SK-MEL-5 (cell line): ENCODE results near the gene PASK. TPM values are rescaled to one million over a fixed set of nuclear protein-coding genes. Genes with fewer than 3 reads are reported as not detected.
"Not testable (repeated sequence)": the region's sequence is repeated elsewhere in the genome, so short reads cannot be mapped to it uniquely, and the experiment has no call there.

ENCODE experiments used
- DNase-seq: peaks from one replicate; pipeline ENCODE4 v3.0.0-alpha.2; 2016; ENCODE audit warnings: low read depth, low spot score
- in situ Hi-C: cut with HindIII; loops from 2 replicates; pipeline ENCODE4 v1.10.0; 2016; ENCODE audit warnings: low sequenced_read_pairs, high pct_unique_total_duplicates, low pct_unique_long_range_greater_than_20kb
- polyA plus RNA-seq, 2 experiments: library from polyadenylated mRNA; depleted of rRNA; stranded (reverse); fragments of >200 nt; gene quantifications; 2 replicates each; pipeline ENCODE4 v1.2.3, GENCODE V29; 2015
- total RNA-seq: library from RNA; depleted of rRNA; stranded (reverse); fragments of >200 nt; shearing (Covaris generic); gene quantifications from 2 replicates; pipeline ENCODE4 v1.2.3, GENCODE V29; 2014; rRNA removed

PASK gene
- total RNA-seq = 2.8 and 3.4 TPM in 2 replicates
- polyA plus RNA-seq (2015; cell fraction: cytosol; rRNA removed) = 8.3 and 10.0 TPM in 2 replicates
- polyA plus RNA-seq (2015; cell fraction: nucleus; rRNA removed) = 103 and 126 TPM in 2 replicates

DNA sequence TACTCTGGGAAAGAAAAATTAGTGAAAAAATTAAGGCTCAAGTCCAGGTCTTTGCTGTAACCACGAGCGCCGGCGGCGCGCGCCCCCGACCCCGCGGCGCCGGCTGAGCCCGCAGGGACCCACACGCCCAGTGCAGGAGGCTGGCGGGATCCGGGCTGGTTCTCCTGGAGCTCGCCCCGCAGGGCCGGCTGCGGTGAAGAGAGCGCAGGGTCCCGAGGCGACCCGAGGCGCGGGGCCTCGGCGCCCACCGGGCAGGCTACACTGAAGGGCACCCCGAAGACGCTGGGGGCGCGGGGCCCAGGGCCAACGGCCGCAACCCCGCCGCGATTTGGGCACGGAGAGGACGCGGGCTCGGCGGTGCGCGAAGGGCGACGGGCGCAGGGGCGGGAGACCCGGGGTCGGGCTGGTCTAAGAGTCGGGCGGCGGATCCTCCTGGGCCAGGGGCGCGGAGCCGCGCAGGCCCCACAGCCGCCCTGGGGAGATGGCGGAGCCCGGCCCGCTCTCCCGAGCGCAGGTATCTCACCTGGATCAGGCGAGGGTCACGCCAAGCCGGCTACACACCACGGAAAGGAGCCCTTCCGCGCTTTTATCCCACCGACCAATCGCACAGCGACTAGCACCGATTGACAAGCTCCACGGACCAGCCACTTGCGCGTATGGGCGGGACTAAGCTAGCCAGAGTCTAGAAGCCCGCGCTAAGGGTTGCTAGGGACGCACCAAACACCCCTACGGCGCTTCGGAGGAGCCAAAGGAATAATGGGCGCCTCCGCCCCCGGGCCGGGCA lies at the start of gene PASK:
Gene PASK, minus strand, starts transcription at position 582 of the 784 bp plus-strand sequence. CDS start 6,440 bp downstream, outside the sequence.
- DNase-seq = peak; percentile 95
- in situ Hi-C loops = no loop called here

DNA sequence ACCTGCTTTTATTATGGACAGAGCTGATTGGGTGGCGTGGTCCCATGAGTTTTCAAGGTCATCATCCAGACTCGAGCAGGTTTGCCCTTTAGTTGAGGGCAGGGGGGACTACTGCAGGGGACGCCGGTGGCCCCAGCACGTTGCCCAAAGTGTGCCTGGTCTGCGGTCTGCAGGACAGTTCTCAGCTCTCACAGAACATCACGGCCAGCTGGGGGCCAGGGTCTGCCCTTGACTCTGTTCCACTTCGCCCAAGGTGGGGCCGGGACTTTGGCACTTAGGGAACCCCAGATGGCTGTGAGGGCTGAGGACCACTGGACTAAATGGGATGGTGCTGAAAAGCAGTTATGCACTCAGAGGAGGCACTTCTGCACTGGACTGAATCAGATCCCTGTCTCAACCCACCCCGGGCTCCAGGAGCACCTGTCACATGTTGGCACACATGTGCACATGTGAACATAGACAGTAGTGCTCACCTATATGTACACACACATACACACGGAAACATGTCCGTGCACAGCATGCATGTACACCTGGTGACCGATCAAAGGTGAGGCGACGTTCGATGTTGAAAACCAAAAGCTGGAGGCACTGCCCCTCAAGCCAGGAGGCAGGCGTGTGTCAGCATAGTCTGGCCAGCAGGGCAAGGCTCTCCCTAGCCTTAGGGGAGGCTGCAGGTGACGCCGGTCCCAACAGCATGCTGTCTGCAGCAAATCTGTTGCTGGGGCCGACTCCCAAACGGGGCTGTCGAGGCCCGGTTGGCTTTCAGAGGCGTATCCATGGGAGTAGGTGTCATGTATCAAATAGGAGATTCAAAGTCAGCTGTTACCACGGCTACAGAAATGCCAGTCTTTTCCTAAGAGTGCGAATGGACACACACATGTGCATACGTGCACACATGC lies 49.4 kb upstream of the PASK start:
- DNase-seq = no peak
- in situ Hi-C loops = no loop called here

- no peak for DNase-seq
- in situ Hi-C loops = no loop called here
Measured at GRCh38 chr2:241197947-241198346, 48.7 kb upstream of the PASK start.

DNA sequence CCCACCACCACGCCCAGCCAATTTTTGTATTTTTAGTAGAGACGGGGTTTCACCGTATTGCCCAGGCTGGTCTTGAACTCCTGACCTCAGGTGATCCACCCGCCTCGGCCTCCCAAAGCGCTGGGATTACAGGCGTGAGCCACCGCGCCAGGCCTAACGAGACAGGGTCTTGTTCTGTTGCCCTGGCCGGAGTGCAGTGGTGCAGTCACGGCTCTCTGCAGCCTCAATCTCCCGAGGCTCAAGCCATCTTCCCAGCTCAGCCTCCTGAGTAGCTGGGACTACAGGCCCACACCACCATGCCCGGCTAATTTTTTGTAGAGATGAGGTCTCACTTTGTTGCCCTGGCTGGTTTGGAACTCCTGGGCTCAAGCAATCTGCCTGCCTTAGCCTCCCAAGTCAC lies 48.0 kb upstream of the PASK start:
- in situ Hi-C loops, DNase-seq: not testable (repeated sequence)

GRCh38 chr2:241195506-241196130 lies 46.3 kb upstream of the PASK start:
- in situ Hi-C loops = no loop called here
- DNase-seq = no peak

- no peak for DNase-seq
- in situ Hi-C loops = no loop called here
Measured at GRCh38 chr2:241194811-241195210, 45.5 kb upstream of the PASK start.

GRCh38 chr2:241193271-241193670 lies 44.0 kb upstream of the PASK start:
- no peak for DNase-seq
- in situ Hi-C loops = no loop called here

DNA sequence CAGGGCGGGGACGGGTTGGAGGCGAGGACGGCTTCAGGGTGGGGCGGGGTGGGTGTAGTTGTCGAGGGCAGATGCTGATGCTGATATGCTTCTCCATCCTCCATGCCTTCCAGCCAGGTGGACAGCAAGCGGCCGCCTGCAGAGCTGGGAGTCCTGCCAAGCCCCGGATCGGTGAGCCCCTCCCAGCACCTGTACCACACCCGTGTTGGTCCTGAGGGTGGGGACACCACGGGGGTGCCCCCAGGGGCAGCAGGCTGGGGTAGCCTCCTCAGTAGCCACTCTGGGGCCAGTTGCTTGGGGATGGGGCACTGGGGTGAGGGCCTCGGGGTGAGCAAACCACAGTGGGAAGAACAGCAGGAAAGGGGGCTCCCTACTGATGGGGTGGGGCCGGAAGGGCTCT lies 41.8 kb upstream of the PASK start:
- in situ Hi-C loops = no loop called here
- no peak for DNase-seq

DNA sequence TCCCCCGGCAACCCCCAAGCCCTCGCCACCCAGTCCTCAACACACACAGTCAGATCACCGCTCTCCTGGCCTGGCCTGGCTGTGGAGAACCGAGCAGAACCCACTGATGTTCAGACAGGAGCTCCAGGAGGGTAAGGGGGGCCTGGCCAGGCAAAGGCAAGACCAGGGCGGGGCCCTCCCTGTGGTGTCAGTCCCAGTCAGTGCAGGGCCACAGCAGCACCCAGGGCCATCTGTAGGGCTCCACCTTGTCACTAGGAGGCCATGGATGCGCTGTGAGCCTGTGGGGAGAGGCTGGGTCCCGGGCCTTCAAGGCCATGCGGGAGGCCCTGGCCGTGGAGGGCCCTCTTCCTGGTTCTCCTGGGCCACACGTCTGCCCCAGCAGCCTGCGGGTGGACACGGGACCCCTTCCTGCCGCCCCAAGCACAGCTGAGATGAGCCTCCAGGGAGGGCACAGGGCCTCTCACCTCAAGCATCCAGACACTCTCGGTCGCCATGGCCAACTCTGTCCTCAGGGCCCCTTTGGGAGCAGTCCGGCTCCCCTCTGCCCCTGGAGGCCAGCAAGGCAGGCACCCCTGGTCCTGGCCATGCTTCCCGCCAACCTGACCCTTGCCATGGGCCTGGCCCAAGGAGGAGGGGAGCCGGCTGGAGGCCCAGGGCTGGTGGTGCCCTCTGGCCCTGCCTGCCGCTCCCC lies 41.2 kb upstream of the PASK start:
- DNase-seq = no peak
- in situ Hi-C loops = no loop called here

- in situ Hi-C loops = no loop called here
Measured at GRCh38 chr2:241189856-241190201, 40.6 kb upstream of the PASK start.

GRCh38 chr2:241189093-241189855 lies 40.0 kb upstream of the PASK start:
- in situ Hi-C loops = no loop called here

More at GRCh38 chr2:241189856-241190201, 40.6 kb upstream of the PASK start:
- no peak for DNase-seq

DNA sequence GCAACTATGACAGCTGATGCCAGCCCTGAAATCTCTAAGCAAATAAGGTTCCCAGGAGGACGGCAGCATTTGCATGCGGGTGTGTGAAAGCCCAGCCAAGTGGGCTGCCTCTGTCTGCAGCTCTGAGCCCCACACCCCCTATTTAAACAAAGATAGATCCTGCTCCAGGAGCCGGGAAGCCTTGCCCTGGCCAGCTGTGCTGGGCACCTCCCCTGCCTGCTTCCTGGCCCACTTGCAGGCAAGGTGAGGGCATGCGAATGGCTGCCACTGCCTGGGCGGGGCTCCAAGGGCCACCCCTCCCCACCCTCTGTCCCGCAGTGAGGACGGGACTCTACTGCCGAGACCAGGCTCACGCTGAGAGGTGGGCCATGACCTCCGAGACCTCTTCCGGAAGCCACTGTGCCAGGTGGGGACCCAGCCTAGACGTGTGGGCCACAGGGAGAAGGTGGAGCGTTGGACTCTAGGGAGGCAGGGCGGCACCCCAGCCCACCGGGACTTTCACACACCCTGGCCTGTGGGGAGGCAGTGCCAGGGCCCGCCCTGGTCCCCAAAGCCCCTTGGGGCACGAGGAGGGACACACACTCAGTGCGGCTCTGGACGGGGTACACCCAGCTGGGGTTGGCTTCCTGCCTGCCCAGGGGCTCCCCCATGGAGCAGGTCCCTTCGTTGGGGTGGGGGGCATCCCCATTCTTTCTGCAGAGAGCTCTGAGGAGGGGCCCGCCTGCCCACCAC lies 39.3 kb upstream of the PASK start, which contains the start of gene ANO7:
Gene ANO7, plus strand, starts transcription at position 317 of the 732 bp plus-strand sequence. CDS start 1,387 bp downstream, outside the sequence.
- DNase-seq = no peak
- in situ Hi-C loops = no loop called here

More at GRCh38 chr2:241189093-241189855, 40.0 kb upstream of the PASK start:
- no peak for DNase-seq

- in situ Hi-C loops = no loop called here
- DNase-seq = no peak
Measured at GRCh38 chr2:241187918-241188234, 38.6 kb upstream of the PASK start.

DNA sequence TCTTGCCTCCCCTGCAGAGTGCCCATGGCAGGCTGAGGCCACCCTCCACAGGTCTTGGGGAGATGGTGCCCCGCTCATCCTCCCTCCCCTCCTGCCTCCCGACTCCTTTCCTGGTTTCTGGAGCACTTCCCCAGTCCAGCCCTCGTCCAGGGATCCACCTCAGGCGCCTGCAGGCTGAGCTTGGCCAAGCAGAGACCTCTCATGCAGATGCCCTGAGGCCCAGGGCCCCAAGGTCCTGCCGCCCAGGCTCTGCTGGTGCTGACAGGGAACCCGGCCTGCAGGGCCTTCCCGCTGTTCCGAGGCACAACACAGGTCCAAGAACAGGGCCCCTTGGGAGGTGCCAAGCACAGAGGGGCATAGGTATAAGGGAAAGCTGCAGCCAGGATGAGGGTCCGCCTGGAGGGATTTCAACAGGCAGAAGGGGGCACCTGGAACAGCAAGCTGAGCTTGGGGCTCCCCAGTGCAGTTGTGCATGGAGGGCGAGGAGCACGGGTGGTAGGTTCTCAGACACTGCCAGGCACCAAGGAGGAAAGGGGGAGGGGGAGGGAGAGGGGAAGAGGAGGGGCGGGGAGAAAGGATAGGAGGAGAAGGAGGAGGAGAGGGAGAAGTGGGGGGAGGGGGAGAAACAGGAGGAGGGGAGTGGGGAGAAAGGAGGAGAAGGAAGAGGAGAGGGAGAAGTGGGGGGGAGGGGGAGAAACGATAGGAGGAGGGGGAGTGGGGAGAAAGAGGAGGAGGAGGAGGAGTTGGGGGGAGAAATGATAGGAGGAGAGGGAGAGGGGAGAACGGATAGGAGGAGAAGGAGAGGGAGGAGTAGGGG lies 38.0 kb upstream of the PASK start:
- DNase-seq = no peak
- in situ Hi-C loops = no loop called here

DNA sequence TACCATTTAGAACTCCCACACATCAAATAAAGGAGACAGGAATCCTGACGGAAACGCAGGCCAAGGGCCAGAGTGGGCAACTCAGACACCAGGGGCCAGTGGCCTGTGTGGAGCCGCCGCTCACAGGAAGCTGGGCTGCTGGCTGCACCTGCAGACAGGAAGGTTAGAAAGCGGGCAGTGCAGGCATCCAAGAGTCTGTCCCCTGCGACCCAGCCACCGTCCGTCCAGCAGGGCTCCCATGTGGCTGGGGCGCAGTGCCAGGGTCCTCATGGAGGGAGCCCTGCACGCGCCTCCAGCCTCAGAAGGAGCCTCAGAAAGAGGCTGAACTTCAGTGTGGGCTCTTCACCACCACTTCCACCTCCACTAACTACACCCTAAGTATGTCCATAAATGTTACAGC lies 36.7 kb upstream of the PASK start:
- in situ Hi-C loops = no loop called here
- DNase-seq = no peak
